Prostate gland (tissue), 2 donors: ENCODE measurements around the gene PTPRD.

Experiments
- CTCF ChIP-seq, 4 experiments: fragments of 200-600 bp in 2 of 4; fragments of 450-650 bp in 2 of 4; sonication (generic) in 2 of 4; IDR thresholded peaks; 1 replicate in 3 of 4; 2 replicates in 1 of 4; pipeline ENCODE4 v1.5.1; 2016 to 2019; ENCODE audit warnings: antibody characterized with exemption in 4 of 4, mild to moderate bottlenecking in 2 of 4, moderate library complexity in 2 of 4
- POLR2A ChIP-seq: fragments of 450-650 bp; IDR thresholded peaks from one replicate; pipeline ENCODE4 v1.6.1; 2016; ENCODE audit warnings: antibody characterized with exemption, mild to moderate bottlenecking
- POLR2AphosphoS5 ChIP-seq: sonication (generic); formaldehyde crosslinking; IDR thresholded peaks from one replicate; pipeline ENCODE4 v1.6.1; 2017; ENCODE audit warnings: antibody characterized with exemption

GRCh38 chr9:9753266-9753665, 859.5 kb downstream of the PTPRD start:
- TF ChIP-seq CTCF (IDR thresholded peaks at IDR 0.05) (no peak), POLR2A (no peak), POLR2AphosphoS5 (no peak)
